Testis (tissue), 3 donors: Measurements from ENCODE around the gene NFU1. TPM values are rescaled to one million over a fixed set of nuclear protein-coding genes. Genes with fewer than 3 reads are reported as not detected.

ENCODE experiments used
- DNase-seq: peaks from one replicate; pipeline ENCODE4 v3.0.0-alpha.2; 2019
- H3K27ac ChIP-seq, 2 donors: fragments of 200-600 bp; sonication (generic); one replicate each; pipeline ENCODE4 v1.5.1; 2019
- H3K27me3 ChIP-seq: fragments of 200-600 bp; sonication (generic); one replicate; pipeline ENCODE4 v1.5.1; 2019
- H3K36me3 ChIP-seq: fragments of 200-600 bp; sonication (generic); one replicate; pipeline ENCODE4 v1.5.1; 2017; ENCODE audit warnings: low read depth; ENCODE audit errors: missing control alignments
- H3K4me1 ChIP-seq: fragments of 200-600 bp; sonication (generic); one replicate; pipeline ENCODE4 v1.5.1; 2019
- H3K4me3 ChIP-seq, 2 donors: fragments of 200-600 bp; sonication (generic); one replicate each; pipeline ENCODE4 v1.5.1; 2017 to 2019
- H3K9me3 ChIP-seq: fragments of 200-600 bp; sonication (generic); one replicate; pipeline ENCODE4 v1.5.1; 2017
- CTCF ChIP-seq, 3 experiments: fragments of 450-650 bp in 2 of 3; fragments of 200-600 bp in 1 of 3; sonication (generic) in 1 of 3; IDR thresholded peaks; one replicate each; pipeline ENCODE4 v1.5.1; 2016 to 2019; ENCODE audit warnings: antibody characterized with exemption in 3 of 3, mild to moderate bottlenecking in 2 of 3, moderate library complexity in 1 of 3
- POLR2A ChIP-seq: fragments of 450-650 bp; IDR thresholded peaks from one replicate; pipeline ENCODE4 v1.6.1; 2017; ENCODE audit warnings: antibody characterized with exemption, mild to moderate bottlenecking, moderate library complexity
- WGBS, 2 donors: methylation state at CpG; one replicate each; pipeline ENCODE4 v1.1.5; 2018; 5-methylcytosine and 5-hydroxymethylcytosine counted together
- intact Hi-C: fragments of 100-400 bp; cut with DNase I; formaldehyde crosslinking; loops from one replicate; pipeline ENCODE4 v1.15.1; 2023; ENCODE audit warnings: low total_unique reads
- polyA plus RNA-seq: library from polyadenylated mRNA; stranded (reverse); fragments of 350-450 nt; fragmentation: Illumina TruSeq; extraction: RNeasy Lipid Tissue Mini Kit (QIAGEN cat#74804); gene quantifications from one replicate; pipeline ENCODE4 v1.2.3, GENCODE V29; 2014; ENCODE audit warnings: low read depth, low replicate concordance; ENCODE audit not compliant: insufficient read depth
- total RNA-seq, 2 donors: library from RNA; depleted of rRNA; stranded (reverse); fragments of >200 nt; gene quantifications; one replicate each; pipeline ENCODE4 v1.2.3, GENCODE V29; 2016

The NFU1 gene
- total and polyA plus RNA-seq, 3 donors from 2014 or later, result 31.8 to 69.4 (median 33.1) TPM

GRCh38 chr2:69380072-69380917 lies 56.9 kb downstream of the NFU1 start:
- no peaks in the 10 kb centered on the region for H3K27me3 ChIP-seq
- H3K4me1 ChIP-seq, result peaks cover 4% of the 10 kb centered on the region
- no peak for DNase-seq
- intact Hi-C loops, result no loop called here
- H3K36me3 ChIP-seq, result no peaks in the 10 kb centered on the region
- WGBS, 2 donors, result 89 to 93% methylated on average over 12 of the region's 12 CpGs
- no peak overlapping the region for H3K4me3 ChIP-seq
- TF ChIP-seq CTCF (IDR thresholded peaks at IDR 0.05) (no peak), POLR2A (no peak)
- no peaks in the 10 kb centered on the region for H3K9me3 ChIP-seq
- no peak overlapping the region for H3K27ac ChIP-seq

- H3K4me3 ChIP-seq, result no peak overlapping the region
- H3K9me3 ChIP-seq, result no peaks in the 10 kb centered on the region
- intact Hi-C loops, result no loop called here
- TF ChIP-seq CTCF (IDR thresholded peaks at IDR 0.05) (no peak), POLR2A (no peak)
- H3K4me1 ChIP-seq, result no peaks in the 10 kb centered on the region
- 84 to 88% methylated on average over 6 of the region's 6 CpGs for WGBS, 2 donors
- no peak for DNase-seq
- H3K36me3 ChIP-seq, result no peaks in the 10 kb centered on the region
- no peaks in the 10 kb centered on the region for H3K27me3 ChIP-seq
- no peak overlapping the region for H3K27ac ChIP-seq
Observed at GRCh38 chr2:69376403-69376802, 60.8 kb downstream of the NFU1 start.

GRCh38 chr2:69375494-69376353 lies 61.5 kb downstream of the NFU1 start:
- intact Hi-C loops, result no loop called here
- H3K4me1 ChIP-seq, result no peaks in the 10 kb centered on the region
- no peak overlapping the region for H3K27ac ChIP-seq
- no peaks in the 10 kb centered on the region for H3K36me3 ChIP-seq
- H3K27me3 ChIP-seq, result no peaks in the 10 kb centered on the region
- TF ChIP-seq POLR2A (no peak), CTCF (IDR thresholded peaks at IDR 0.05) (peak in 1 of 3 experiments; percentile 47)
- WGBS, 2 donors, result 73 to 80% methylated on average over 8 of the region's 8 CpGs
- H3K9me3 ChIP-seq, result no peaks in the 10 kb centered on the region
- no peak overlapping the region for H3K4me3 ChIP-seq
- DNase-seq, result no peak

- Histone ChIP-seq H3K4me3 (no peak overlapping the region), H3K4me1 (no peaks in the 10 kb centered on the region), H3K9me3 (no peaks in the 10 kb centered on the region), H3K27me3 (no peaks in the 10 kb centered on the region), H3K27ac (no peak overlapping the region), H3K36me3 (no peaks in the 10 kb centered on the region)
- DNase-seq, result no peak
- TF ChIP-seq CTCF (IDR thresholded peaks at IDR 0.05) (no peak), POLR2A (no peak)
- intact Hi-C loops, result no loop called here
Observed at GRCh38 chr2:69372767-69373166, 64.5 kb downstream of the NFU1 start.
